GM18511 (cell line): ENCODE measurements around the gene SPINK13.
A peak's percentile ranks its signal among the peaks of the same experiment; 100 is the strongest.
"Not testable (repeated sequence)": the region's sequence is repeated elsewhere in the genome, so short reads cannot be mapped to it uniquely, and the experiment has no call there.

ENCODE experiments used
- ATAC-seq: cut with Tn5 transposase; IDR thresholded peaks from one replicate; pipeline ENCODE4 v1.9.1; 2021; ENCODE audit warnings: mild to moderate bottlenecking, moderate library complexity; ENCODE audit not compliant: unreplicated experiment

Gene SPINK13, protein sequence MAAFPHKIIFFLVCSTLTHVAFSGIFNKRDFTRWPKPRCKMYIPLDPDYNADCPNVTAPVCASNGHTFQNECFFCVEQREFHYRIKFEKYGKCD

DNA sequence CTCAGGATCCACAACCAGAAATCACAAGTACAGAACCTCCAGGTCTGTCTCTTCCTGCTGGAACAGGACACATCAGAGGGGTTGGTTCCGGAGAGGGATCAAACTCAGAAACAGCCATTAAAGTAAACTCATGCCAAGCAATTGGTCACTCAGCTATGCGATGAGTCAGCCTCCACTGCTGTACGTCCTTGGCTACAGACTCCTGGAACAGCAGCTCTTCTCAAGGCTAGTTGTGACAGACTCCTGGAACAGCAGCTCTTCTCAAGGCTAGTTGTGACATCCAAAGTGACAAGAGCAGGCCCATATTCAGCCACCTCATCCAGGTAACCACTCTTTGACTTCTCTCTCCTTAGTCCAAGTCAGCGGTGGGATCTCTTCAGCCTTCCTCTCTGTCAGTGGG lies at the start of gene SPINK13:
TSS of gene SPINK13 (plus strand) at position 229 of the 400 bp plus-strand sequence. CDS start 1,279 bp downstream, outside the sequence.
- ATAC-seq: no peak

DNA sequence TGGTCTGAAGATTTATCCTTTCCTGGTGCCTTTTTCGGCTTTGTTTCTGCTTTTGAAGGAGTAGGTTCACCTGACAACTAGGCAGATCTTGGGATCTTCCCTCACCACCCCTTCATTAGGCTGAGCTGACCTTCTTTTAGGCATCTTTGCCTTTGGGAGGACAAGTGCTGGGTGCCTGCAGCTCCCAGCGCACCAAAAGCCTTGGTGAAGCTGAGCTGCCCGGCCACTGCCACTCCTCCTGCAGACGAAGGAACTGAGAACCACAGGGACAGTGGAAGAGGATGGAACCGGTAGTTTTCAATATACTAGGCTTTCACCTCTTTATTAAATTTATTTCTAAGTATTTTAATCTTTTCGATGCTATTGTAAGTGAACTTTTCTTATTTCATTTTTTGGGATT lies 47.1 kb upstream of the SPINK13 start:
- no peak for ATAC-seq

DNA sequence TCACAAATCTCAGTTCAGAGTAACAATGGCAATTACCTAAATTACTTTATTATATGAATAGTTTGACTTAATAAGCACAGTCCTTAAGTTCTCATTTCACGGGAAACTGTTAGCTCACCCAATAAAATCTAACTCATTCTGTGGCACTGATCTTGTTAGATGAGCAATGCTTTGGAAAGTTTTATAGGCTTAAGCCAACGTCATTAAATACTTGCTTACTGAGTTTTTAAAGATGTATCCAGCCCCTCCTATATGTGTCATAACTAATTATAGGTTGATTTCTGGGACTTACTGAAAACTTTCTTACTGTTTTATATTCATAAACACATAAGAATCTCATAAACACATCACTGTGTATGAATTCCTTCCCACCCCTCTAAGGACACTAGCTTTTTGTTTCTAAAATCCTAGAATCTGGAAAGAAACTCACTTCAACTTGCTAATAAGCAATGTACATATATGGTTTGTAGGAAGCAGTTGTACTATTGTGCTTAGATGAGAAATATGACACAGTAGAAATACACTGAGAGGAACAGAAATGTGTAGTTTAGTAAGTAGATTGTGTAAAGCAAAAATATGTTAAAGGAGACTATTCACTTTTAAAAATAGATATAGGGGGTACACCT lies 44.4 kb upstream of the SPINK13 start:
- no peak for ATAC-seq

DNA sequence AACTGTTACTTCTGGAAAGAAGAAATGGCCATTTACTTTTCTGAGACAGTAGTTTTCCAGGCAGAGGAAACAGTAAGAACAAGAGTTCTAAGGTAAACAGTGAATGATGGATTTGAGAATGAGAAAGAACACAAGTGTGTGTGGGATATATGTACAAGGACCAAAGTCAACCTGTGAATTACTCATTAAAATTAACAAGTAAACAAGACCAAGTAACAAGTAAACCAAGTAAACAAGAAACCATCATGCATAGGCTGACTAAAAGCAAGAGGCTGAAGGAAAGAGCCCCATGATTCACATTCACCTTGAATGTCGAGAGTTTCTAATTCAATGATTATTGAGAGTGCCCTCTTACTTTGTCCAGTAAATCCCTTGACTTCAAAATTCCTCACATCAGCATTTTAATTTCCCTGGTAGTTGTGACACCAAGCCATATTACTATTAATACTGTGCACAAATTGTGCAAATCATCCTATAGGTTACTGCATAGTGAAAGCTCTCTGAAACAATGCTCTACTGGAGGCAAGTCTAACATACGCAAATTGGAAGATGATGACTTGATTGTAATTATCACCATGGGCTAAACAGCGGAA lies 40.1 kb upstream of the SPINK13 start:
- ATAC-seq: no peak

DNA sequence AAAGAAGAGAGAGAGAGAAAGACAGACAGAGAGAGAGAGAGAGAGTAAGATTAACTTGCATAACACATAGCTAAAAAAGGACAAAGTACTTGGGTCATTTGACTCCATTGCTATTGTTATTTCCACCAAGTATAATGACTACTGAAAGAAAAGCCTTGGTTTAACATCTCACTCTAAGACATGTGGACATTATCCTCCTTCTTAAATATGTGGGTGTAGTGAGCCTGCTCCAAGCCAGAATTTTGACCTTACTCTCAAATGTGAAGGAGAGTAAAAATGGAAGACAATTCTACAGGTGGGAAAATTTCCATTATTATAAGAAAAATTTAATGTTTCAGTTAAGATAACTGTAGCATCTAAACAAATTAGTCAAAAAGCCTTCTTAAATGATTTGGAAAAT lies 38.8 kb upstream of the SPINK13 start:
- no peak for ATAC-seq

DNA sequence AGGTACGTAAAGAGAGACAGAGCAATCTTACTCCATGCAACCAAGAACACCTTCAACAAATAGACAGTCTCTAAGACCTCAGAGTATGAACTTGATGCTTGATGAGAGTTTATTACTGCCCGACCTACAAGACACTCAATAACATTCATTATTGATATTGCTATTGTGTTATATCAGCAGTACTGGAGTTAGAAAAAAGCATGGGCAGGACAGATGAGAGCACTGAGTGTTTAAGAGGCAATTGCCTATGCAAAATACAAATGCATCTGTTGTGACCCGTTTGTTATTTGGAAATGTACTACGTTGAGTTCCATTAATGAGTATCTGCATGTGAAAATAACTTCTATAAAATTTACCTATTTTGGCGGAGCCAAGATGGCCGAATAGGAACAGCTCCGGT lies 38.4 kb upstream of the SPINK13 start:
- ATAC-seq: no peak

DNA sequence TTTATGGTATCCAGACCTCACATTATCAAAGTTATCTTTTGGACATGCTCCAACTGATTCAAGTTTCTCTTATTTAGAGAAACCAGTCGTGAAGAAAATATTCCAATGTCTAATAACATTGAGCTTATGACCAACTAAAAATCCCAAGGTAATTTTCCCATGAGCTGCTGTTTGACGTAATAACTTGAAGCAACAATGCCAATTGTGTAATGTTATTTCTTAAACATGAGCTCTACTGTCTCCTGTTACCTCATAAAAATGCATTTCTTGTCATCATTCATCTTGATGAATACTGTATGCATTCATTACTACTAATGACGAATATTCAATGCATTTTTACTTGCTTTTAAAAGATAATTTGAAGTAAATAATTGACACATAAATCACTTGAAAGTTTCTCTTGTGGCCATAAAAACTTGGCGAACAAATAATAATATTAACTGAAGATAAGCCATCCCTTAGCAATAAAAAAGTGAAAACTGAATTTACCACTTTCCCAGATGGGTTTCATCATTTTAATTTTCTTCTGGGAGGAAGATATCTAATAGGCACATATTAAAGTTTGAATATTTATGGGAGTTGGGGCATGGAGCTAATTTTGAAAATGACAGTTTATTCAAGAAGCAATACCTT lies 30.7 kb upstream of the SPINK13 start:
- ATAC-seq: no peak

DNA sequence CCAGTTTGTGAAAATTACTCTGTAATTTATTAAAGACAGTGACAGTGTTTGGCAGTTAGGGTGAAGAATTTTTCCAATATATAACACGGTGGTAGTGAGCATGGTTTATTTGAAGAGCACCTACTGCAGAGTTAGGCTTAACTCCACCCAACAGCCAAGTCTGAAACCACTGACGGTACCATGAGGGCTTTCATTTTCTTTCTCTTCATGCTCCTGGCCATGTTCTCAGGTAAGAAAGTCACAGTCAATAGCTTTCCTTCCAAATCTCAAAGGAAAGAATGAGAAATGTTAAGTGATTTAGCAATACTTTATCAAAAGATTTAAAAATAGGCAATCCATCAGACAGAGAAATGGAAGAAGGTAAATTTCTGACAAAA lies 30.2 kb upstream of the SPINK13 start, which contains the start of gene MARCOL:
TSS of gene MARCOL (plus strand) at position 108 of the 377 bp plus-strand sequence. CDS start at position 181, 73 bp downstream.
- ATAC-seq: no peak

DNA sequence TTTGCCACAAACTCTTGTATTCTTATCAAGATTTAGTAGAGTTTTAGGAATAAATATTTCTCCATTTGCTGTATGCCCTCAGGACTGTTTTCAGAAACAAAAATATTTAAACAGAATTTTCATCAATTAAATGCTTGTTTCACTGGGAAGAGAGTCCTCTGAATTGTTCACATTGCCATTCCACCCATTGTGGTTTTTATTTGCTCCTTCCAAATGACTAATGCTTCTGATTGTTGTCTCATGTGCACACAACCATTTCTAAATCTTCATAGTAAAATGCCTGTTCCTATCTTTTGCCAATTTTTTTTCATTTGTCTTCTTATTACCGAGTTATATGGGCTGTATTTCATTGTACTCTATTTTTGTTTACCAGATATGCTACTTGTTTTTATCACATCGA lies 19.7 kb upstream of the SPINK13 start:
- no peak for ATAC-seq

DNA sequence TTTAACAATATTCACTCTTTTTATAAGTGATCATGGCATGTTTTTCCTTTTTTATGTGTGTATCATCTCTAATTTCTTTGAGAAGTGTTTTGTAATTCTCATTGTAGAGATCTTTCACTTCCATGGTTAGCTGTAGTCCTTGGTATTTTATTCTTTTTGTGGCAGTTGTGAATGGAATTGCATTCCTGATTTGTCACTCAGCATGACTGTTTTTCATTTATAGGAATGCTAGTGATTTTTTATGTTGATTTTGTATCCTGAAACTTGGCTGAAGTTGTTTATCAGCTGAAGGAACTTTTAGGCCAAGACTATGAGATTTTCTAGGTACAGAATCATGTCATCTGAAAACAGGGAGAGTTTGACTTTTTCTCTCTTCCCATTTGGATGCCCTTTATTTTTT lies 13.1 kb upstream of the SPINK13 start:
- no peak for ATAC-seq

DNA sequence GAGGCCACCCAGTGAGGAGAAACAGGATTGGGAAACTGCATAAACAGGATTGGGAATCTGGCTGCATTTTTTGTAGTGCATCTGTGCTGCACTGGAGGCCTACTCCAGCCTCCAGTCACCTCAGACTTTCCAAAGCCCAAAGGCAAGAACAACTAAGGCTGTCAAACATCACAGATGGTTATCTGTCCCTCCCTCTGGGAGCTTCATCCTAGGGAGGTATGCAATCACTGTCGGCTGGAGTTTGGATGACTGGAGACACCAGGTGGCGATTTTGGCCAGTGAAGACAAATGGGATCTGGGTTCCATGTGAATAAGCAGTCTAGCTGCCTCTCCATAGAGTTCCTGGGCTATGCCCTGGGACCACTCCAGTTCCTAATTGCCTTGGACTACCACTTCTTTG lies 9.3 kb upstream of the SPINK13 start:
- ATAC-seq: no peak

DNA sequence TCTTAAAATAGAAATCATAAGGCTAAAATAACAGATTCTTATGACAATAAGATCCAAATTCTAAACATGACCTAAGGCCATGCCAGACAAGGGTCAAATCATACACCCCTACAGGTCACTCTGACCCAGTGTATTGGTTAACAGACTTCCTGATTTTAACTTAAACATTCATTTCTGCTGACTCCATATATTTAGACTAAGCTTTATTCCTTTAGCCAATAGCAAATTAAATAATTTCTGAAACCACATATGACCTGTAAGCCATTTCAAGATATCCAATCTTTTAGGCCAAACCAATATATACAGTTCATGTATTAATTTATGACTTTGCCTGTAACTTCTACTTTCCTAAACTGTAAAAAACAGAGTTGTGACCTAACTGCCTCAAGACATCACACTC lies 7.4 kb upstream of the SPINK13 start:
- ATAC-seq: no peak

DNA sequence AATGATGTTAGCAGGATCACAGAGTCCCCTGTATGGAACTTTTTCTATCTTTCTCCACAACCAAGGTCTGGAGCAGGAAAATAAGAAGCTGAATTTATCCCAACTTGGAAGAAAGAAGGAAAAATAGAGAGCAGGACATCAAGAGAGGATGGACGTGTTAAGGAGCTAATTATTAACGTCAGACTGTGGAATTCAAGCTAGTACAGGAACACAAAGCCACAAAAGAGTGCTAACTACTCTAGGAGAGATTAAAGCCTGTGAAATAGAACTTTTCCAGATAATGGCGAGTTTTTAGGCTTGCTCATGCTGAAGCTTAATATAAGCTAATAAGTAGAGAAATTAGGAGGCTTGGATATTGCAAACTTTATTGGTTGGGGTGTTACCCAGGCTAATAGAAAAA lies 632 bp upstream of the SPINK13 start:
- ATAC-seq: no peak

DNA sequence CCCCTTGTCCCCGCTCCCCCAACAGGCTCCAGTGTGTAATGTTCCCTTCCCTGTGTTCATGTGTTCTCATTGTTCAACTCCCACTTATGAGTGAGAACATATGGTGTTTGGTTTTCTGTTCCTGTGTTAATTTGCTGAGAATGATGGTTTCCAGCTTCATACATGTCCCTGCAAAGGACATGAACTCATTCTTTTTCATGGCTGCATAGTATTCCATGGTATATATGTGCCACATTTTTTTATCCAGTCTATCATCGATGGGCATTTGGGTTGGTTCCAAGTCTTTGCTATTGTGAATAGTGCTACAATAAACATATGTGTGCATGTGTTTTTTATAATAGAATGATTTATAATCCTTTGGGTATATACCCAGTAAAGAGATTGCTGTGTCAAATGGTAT lies 6.5 kb downstream of the SPINK13 start:
- not testable (repeated sequence) for ATAC-seq

DNA sequence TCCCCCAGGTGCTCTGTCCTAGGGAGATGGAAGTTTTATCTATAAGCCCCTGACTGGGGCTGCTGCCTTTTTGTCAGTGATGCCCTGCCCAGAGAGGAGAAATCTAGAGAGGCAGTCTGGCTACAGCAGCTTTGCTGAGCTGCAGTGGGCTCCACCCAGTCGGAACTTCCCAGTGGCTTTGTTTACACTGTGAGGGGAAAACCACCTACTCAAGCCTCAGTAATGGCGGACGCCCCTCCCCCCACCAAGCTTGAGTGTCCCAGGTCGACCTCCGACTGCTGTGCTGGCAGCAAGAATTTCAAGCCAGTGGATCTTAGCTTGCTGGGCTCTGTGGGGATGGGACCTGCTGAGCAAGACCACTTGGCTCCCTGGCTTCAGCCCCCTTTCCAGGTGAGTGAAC lies 12.3 kb downstream of the SPINK13 start:
- ATAC-seq: peak; percentile 51

DNA sequence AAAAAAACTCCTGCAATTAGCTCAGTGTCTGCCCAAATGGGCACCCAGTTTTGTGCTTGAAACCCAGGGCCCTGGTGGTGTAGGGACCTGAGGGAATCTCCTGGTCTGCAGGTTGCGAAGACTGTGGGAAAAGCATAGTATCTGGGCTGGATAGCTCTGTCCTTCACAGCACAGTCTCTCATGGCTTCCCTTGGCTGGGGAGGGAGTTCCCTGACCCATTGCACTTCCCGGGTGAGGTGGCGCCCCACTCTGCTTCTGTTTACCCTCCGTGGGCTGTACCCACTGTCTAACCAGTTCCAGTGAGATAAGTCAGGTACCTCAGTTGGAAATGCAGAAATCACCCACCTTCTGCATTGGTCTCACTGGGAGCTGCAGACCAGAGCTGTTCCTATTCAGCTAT lies 12.7 kb downstream of the SPINK13 start:
- peak; percentile 62 for ATAC-seq

DNA sequence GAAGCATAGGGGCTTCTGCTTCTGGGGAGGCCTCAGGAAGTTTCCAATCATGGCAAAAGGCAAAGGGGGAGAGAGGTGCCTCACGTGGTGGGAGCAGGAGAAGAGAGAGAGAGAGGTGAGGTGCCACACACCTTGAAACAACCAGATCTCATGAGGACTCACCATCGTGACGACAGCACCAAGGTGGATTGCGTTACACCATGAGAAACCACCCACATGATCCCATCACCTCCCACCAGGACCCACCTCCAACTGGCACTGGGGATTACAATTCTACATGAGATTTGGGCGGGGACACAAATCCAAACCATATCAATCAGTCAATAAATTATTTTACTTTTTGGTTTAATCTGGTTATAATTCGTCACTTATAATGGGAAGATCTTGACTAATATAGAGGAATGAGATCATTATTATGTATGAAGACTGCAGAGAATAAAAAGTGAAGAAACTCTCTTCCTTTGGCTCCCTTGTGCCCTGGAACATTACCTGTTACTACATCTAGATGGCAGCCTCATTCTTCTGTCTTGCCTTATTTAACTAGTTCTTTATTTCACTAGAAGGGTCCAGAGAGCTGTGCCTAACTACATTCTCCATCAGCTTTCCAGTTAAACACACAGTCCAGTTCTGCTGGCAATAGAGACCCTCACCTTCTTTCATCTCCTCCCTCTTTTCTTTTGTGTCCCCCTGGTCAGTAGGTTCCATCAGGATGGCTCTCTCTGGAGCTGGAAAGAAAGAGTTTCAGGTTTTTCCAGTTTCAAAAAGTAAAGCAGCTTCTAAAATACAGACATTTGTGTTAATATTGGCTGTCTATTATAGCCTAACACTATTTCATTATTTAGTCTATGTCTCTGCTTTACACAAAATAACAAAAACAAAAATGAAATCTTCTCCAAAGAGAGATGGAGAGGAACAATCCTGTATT lies 21.9 kb downstream of the SPINK13 start:
- no peak for ATAC-seq

DNA sequence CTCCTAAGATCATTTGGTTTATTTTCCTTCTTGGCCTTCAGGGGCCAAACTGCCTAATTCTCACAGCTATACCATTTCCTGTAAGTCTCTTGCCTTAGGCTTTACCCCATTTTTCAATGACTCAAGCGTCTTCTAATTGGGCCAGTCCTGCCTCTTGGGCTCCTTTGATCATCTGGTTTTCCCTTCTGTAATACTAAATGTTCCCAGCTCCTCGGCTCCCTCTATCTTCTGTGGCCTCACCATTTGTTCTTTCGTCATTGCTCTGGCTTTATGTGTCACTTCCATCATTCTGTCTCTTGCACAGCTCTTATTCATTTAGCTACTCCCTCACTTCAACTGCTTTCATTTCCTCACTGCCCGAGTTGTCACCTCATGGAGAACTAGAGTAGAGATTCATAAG lies 29.1 kb downstream of the SPINK13 start:
- no peak for ATAC-seq

DNA sequence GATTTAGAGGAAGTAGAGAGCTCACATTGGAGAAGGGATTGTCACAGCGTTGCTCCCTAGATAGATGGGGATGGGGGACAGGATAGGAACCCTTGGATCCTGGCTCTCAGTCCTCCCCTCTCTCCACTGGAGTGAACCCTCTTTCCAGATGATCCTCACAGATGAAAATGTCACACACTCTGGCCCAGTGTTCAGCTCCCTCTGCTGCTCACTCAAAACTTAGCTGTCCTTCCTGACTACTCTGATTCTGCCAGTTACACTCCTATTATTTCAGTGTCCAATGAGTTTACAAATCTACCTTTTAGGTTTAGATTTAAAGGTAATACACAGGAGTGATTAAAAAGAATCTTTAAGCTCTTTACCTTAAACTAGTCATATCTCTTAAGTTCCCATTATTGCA lies 37.9 kb downstream of the SPINK13 start:
- ATAC-seq: no peak

DNA sequence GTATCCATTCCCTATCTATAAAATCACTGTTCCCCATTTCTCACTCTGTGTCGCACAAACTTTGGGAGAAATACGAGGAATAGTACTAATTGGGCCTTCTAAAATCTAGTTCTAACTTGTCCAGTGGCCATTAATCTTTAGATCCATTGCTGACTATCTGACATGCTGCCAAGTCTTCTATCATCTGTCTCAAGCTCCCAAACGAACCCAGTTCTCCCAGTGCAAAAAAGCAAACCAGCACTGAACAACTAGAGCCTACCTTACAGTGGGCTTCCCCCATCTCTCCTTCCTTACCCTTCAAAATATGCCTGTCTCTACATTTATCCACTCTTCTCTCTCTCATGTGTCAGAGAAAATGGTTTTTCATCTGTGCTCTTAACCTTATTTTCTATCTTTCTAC lies 40.4 kb downstream of the SPINK13 start:
- no peak for ATAC-seq

DNA sequence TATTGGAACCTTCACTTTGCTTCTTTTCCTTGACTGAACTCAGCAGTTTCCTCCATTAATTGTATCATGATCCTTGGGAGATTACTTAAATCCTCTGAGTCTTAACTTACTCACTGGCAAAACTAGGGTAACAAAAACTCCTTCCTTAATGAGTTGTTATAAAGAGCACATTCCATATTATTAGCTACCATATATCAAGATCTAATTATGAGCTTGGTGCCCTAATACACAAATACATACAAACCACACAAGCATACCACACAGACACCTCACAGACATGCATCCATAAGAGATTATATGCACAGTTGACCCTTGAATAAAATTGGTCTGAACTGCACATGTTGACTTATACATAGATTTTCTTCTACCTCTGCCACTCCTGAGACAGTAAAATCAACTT lies 41.2 kb downstream of the SPINK13 start:
- no peak for ATAC-seq
